Epithelial cell of proximal tubule (primary cell): ENCODE measurements around the gene KCTD6. TPM values are rescaled to one million over a fixed set of nuclear protein-coding genes. Genes with fewer than 3 reads are reported as not detected.
A peak's percentile ranks its signal among the peaks of the same experiment; 100 is the strongest.

Experiments used
- DNase-seq: peaks from one replicate; pipeline ENCODE4 v3.0.0-alpha.2; 2011; ENCODE audit warnings: low read depth
- H3K4me3 ChIP-seq: 2 replicates; pipeline ENCODE4 v1.5.1; 2011; ENCODE audit warnings: low read depth, mild to moderate bottlenecking, low read length
- CTCF ChIP-seq: conservative IDR thresholded peaks from 2 replicates; pipeline ENCODE4 v1.5.1; 2012; ENCODE audit warnings: low read depth, mild to moderate bottlenecking, low read length
- total RNA-seq: library from RNA; depleted of rRNA; stranded (reverse); fragments of >200 nt; gene quantifications from 2 replicates; pipeline ENCODE4 v1.2.3, GENCODE V29; 2015

The KCTD6 gene
- 7.7 and 7.9 TPM in 2 replicates for total RNA-seq

DNA sequence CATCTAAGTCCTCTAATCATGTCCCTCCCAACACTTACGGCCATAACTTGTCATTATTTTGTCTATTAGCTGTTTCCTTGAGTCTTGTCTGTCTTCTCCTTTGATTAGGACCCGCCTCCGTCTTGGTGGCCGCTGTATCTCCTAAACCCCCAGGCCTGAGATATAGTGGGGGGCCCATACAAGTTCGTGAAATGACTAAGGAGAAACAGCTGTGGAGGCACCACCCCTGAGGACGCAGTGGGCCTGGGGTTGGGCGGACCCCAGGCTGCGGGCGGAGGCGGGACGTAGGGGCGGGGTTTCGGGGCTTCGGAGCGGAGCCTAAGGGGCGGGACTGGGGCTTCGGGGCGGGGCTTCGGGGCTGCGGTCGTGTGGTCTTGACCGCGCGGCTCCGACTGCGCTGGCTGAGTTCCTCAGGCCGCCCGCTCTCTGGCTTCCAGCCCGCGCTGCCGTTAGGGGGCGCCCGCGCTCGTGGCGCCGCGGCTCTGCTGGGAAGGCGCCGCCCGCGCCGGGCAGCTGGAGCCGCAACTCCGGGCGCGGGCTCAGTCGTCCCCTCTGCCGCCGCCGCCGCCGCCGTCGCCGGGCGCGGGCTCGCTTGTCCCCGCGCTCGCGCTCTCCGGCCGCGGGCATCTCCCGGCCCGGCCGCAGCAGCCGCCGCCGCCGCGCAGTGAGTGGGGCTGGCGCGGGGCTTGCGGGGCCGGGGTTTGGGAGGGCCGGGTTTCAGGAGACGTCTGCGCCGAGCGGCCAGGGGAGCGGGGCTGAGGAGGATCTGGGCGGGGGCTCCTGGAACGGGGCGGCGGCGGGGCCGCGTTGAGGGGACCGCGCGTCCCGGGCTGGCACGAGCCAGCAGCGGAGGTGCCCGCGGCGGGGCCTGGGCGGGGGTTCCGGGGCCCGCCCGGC lies at the start of gene KCTD6:
Gene KCTD6, plus strand, starts transcription at position 591 of the 897 bp plus-strand sequence. CDS start 6,660 bp downstream, outside the sequence.
- TF ChIP-seq CTCF, result peak; percentile 58
- H3K4me3 ChIP-seq, result peak within 1 kb of the TSS; percentile 70
- DNase-seq, result no peak

DNA sequence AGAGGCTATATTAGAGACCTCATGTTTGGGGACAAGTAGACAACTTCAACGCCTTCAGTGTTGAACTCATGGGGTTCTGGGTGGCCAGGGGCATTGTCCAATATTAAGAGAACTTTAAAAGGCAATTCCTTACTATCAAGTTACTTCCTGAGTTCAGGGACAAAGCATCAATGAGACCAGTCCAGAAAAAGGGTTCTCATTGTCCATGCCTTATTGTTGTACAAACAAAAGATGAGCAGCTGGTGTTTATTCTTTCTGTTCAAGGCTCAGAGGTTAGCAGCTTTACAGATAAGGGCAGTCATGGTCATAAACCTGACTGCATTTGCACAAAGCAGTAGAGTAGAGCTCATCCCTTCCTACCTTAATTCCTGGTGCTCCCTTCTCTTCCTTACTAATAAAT lies 39.7 kb upstream of the KCTD6 start:
- no peak for DNase-seq
- no peak overlapping the region for H3K4me3 ChIP-seq
- no peak for TF ChIP-seq CTCF

- no peak overlapping the region for H3K4me3 ChIP-seq
- TF ChIP-seq CTCF, result no peak
Observed at GRCh38 chr3:58459160-58459559, 32.7 kb upstream of the KCTD6 start.

GRCh38 chr3:58462829-58463180 lies 29.1 kb upstream of the KCTD6 start:
- TF ChIP-seq CTCF, result no peak
- H3K4me3 ChIP-seq, result no peak overlapping the region
- DNase-seq, result no peak

More at GRCh38 chr3:58459160-58459559, 32.7 kb upstream of the KCTD6 start:
- no peak for DNase-seq

DNA sequence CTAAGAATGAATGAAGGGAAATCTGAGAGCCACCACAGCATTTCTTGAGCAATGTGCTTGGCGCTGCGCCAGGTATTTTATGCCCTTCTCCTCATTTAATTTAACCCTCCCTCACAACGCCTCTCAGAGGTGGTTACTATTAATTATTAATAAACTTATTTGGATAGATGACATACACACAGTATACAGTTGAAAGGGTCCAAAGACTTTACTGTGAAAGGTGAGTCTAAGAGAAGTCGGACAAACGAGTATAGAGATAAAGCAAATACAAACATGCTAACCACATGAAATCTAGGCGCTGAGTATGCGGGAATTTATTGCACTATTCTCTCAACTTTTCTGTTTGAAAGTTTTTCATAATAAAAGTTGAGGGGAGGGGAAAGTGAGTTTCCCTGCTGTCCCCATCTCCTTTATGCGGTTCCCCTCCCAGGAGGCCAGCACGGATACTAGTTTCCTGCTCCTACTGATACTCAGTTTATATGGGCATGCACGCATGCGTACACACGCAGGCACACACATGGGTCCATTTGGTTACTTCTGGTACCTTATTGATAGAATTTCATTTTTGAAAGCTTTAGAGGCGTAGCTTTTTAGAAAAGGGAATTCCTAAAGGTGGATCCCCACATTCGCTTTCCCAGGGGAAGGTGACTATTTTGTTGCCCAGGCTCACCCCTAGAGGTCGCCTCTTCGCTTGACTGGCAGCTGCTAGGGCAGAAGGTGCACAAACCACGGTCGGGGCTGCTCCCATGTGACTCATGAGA lies 28.5 kb upstream of the KCTD6 start:
- TF ChIP-seq CTCF, result peak; percentile 93
- H3K4me3 ChIP-seq, result peak overlapping the region; percentile 31
- DNase-seq, result no peak

DNA sequence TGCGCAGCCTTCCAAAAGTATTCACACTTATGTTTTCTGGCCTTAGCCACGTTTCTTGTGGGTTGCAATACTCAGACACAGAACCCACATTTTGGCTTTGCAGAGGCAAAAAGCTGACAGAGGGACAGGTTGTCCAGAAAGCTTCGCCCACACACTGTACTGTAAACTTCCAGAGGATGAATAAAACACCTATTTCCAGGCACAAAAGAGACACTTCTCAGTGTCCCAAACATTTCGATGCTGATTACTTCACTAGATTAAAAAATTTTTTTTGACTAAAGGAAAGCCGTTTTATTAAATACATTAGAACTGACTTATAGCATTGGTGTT lies 28.0 kb upstream of the KCTD6 start:
- peak overlapping the region; percentile 31 for H3K4me3 ChIP-seq
- no peak for DNase-seq
- TF ChIP-seq CTCF, result no peak
